Esophagus (tissue), 2 donors: ENCODE measurements around the gene TWNK. TPM values are rescaled to one million over a fixed set of nuclear protein-coding genes. Genes with fewer than 3 reads are reported as not detected.
A peak's percentile ranks its signal among the peaks of the same experiment; 100 is the strongest.

Experiments
- H3K27ac ChIP-seq, 2 donors: one replicate each; pipeline ENCODE4 v1.5.1; 2013; ENCODE audit warnings: low read depth in 2 of 2, mild to moderate bottlenecking in 2 of 2, inconsistent platforms in 1 of 2, low read length in 1 of 2, moderate library complexity in 1 of 2
- H3K27me3 ChIP-seq, 2 donors: one replicate each; pipeline ENCODE4 v1.6.1; 2013; ENCODE audit warnings: low read length in 2 of 2, control low read depth in 1 of 2, mild to moderate bottlenecking in 1 of 2; ENCODE audit not compliant: insufficient read depth in 2 of 2, control insufficient read depth in 1 of 2
- H3K36me3 ChIP-seq, 2 donors: one replicate each; pipeline ENCODE4 v1.6.1; 2013; ENCODE audit warnings: low read length in 1 of 2; ENCODE audit not compliant: control insufficient read depth in 2 of 2, insufficient read depth in 2 of 2
- H3K4me1 ChIP-seq, 2 donors: one replicate each; pipeline ENCODE4 v1.6.1; 2013; ENCODE audit warnings: low read length in 1 of 2; ENCODE audit not compliant: control insufficient read depth in 2 of 2, insufficient read depth in 2 of 2
- H3K4me3 ChIP-seq, 2 donors: one replicate each; pipeline ENCODE4 v1.5.1; 2013; ENCODE audit warnings: low read length in 2 of 2, mild to moderate bottlenecking in 2 of 2, low read depth in 1 of 2, moderate library complexity in 1 of 2
- H3K9me3 ChIP-seq, 2 donors: one replicate each; pipeline ENCODE4 v1.6.1; 2013; ENCODE audit warnings: mild to moderate bottlenecking in 2 of 2, low read depth in 1 of 2, low read length in 1 of 2, moderate library complexity in 1 of 2; ENCODE audit not compliant: control insufficient read depth in 2 of 2, insufficient read depth in 1 of 2
- WGBS, 2 donors: extraction: QIAGEN DNeasy Blood & Tissue Kit; methylation state at CpG; one replicate each; pipeline ENCODE4 v1.1.7; 2013; 5-methylcytosine and 5-hydroxymethylcytosine counted together
- polyA plus RNA-seq, 2 donors: library from polyadenylated mRNA; stranded (reverse); fragments of 200-250 nt; gene quantifications; one replicate each; pipeline ENCODE4 v1.2.3, GENCODE V29; 2013
- donor health status: healthy with polysubstance abuse.
- donor health status: Bipolar disorder and iron deficiency.

TWNK gene
- polyA plus RNA-seq, 2 donors, result 3.6 to 7.1 TPM

GRCh38 chr10:100989088-100989487 lies 1.7 kb downstream of the TWNK start:
- 86 to 88% methylated on average over 21 of the region's 21 CpGs for WGBS, 2 donors
- H3K27me3 ChIP-seq, result no peaks in the 10 kb centered on the region
- H3K9me3 ChIP-seq, result no peaks in the 10 kb centered on the region
- no peak overlapping the region for H3K27ac ChIP-seq
- H3K4me1 ChIP-seq, result peaks cover 12 to 18% of the 10 kb centered on the region in 2 donors
- H3K36me3 ChIP-seq, result peaks cover 13 to 22% of the 10 kb centered on the region in 2 donors
- H3K4me3 ChIP-seq, result no peak overlapping the region

- no peak overlapping the region for H3K27ac ChIP-seq
- H3K9me3 ChIP-seq, result no peaks in the 10 kb centered on the region
- H3K4me1 ChIP-seq, result peaks cover 3 to 16% of the 10 kb centered on the region in 2 donors
- peaks cover 13 to 22% of the 10 kb centered on the region in 2 donors for H3K36me3 ChIP-seq
- 48 to 55% methylated on average over 10 of the region's 10 CpGs for WGBS, 2 donors
- H3K27me3 ChIP-seq, result no peaks in the 10 kb centered on the region
- no peak overlapping the region for H3K4me3 ChIP-seq
These were observed 6.8 kb downstream of the TWNK start for GRCh38 chr10:100993986-100994708.

GRCh38 chr10:100995181-100995580 lies 7.8 kb downstream of the TWNK start:
- Histone ChIP-seq H3K36me3 (peaks cover 13 to 17% of the 10 kb centered on the region in 2 donors), H3K27me3 (no peaks in the 10 kb centered on the region), H3K9me3 (no peaks in the 10 kb centered on the region), H3K4me1 (peaks cover 3 to 10% of the 10 kb centered on the region in 2 donors), H3K27ac (no peak overlapping the region), H3K4me3 (no peak overlapping the region)
- 62 to 67% methylated on average over 6 of the region's 6 CpGs for WGBS, 2 donors

- peaks cover 4 to 5% of the 10 kb centered on the region in 2 donors for H3K36me3 ChIP-seq
- H3K27ac ChIP-seq, result peak overlapping the region; percentile 95 to 98
- H3K4me1 ChIP-seq, result peaks cover 3 to 17% of the 10 kb centered on the region in 2 donors
- peak overlapping the region; percentile 63 to 83 for H3K4me3 ChIP-seq
- no peaks in the 10 kb centered on the region for H3K9me3 ChIP-seq
- H3K27me3 ChIP-seq, result no peaks in the 10 kb centered on the region
- 4% methylated on average over 43 to 46 of the region's 46 CpGs for WGBS, 2 donors
These were observed 9.5 kb downstream of the TWNK start for GRCh38 chr10:100996678-100997359.

- H3K36me3 ChIP-seq, result peaks cover 5 to 6% of the 10 kb centered on the region in 2 donors
- WGBS, 2 donors, result 0 to 1% methylated on average over 55 to 66 of the region's 66 CpGs
- peak overlapping the region; percentile 63 to 83 for H3K4me3 ChIP-seq
- no peaks in the 10 kb centered on the region for H3K27me3 ChIP-seq
- H3K9me3 ChIP-seq, result no peaks in the 10 kb centered on the region
- H3K27ac ChIP-seq, result peak overlapping the region; percentile 95 to 98
- peaks cover 3 to 17% of the 10 kb centered on the region in 2 donors for H3K4me1 ChIP-seq
These were observed 10.2 kb downstream of the TWNK start for GRCh38 chr10:100997360-100998182.

- no peaks in the 10 kb centered on the region for H3K27me3 ChIP-seq
- H3K4me3 ChIP-seq, result peak overlapping the region; percentile 63 to 83
- H3K27ac ChIP-seq, result peak overlapping the region; percentile 95 to 98
- peaks cover 3 to 17% of the 10 kb centered on the region in 2 donors for H3K4me1 ChIP-seq
- 3 to 4% methylated on average over 25 of the region's 25 CpGs for WGBS, 2 donors
- H3K36me3 ChIP-seq, result peaks cover 1 to 5% of the 10 kb centered on the region in 2 donors
- H3K9me3 ChIP-seq, result no peaks in the 10 kb centered on the region
These were observed 11.0 kb downstream of the TWNK start for GRCh38 chr10:100998183-100998990.

GRCh38 chr10:100998991-100999741 lies 11.8 kb downstream of the TWNK start:
- H3K9me3 ChIP-seq, result no peaks in the 10 kb centered on the region
- WGBS, 2 donors, result 0 to 1% methylated on average over 67 to 83 of the region's 83 CpGs
- H3K27ac ChIP-seq, result peak overlapping the region; percentile 95 to 98
- peaks cover 3 to 17% of the 10 kb centered on the region in 2 donors for H3K4me1 ChIP-seq
- H3K36me3 ChIP-seq, result peaks cover 4 to 12% of the 10 kb centered on the region in 2 donors
- H3K4me3 ChIP-seq, result peak overlapping the region; percentile 63 to 83
- no peaks in the 10 kb centered on the region for H3K27me3 ChIP-seq

- peaks cover 3 to 17% of the 10 kb centered on the region in 2 donors for H3K4me1 ChIP-seq
- no peaks in the 10 kb centered on the region for H3K27me3 ChIP-seq
These were observed 12.4 kb downstream of the TWNK start, which contains the start of gene LZTS2 for GRCh38 chr10:100999742-101000126. LZTS2 (plus strand) TSS chr10:100999808; CDS start chr10:101002539, 2,731 bp downstream.

More at GRCh38 chr10:100999742-101000126, 12.4 kb downstream of the TWNK start, which contains the start of gene LZTS2:
- H3K27ac ChIP-seq, result peak within 1 kb of the TSS; percentile 95 to 98
- 1 to 3% methylated on average over 23 to 44 of the region's 44 CpGs for WGBS, 2 donors
- no peaks in the 10 kb centered on the region for H3K9me3 ChIP-seq
- peak within 1 kb of the TSS; percentile 63 to 83 for H3K4me3 ChIP-seq
- peaks cover 4 to 12% of the 10 kb centered on the region in 2 donors for H3K36me3 ChIP-seq
